ENCODE data around the gene CCDC34. TPM values are rescaled to one million over a fixed set of nuclear protein-coding genes. Genes with fewer than 3 reads are reported as not detected.

CCDC34 gene
- total RNA-seq, 1 donor from 2014 or later: 5.6 TPM

DNA sequence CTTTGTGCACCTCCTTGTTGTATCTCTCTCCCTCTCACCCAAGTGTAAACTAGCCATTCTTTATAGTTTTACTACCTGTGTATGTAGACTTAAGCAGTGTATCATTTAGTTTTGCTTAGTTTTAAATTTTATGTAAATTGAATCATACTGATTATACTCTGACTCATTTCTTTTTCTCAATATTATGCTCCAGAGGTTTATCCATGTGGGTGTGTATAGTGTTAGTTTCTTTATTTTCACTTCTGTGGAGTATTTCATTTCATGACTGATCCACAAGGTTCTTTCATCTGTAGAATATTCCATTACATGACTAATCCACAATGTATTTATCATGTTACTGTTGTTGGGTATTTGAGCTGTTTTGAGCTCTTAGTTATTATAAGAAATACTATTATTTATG is 62.0 kb downstream of the CCDC34 start:
- H3K36me3 ChIP-seq (ENCODE audit: control insufficient read depth, insufficient read depth, low read length): no peaks in the 10 kb centered on the region
- TF ChIP-seq, protein P1, sequence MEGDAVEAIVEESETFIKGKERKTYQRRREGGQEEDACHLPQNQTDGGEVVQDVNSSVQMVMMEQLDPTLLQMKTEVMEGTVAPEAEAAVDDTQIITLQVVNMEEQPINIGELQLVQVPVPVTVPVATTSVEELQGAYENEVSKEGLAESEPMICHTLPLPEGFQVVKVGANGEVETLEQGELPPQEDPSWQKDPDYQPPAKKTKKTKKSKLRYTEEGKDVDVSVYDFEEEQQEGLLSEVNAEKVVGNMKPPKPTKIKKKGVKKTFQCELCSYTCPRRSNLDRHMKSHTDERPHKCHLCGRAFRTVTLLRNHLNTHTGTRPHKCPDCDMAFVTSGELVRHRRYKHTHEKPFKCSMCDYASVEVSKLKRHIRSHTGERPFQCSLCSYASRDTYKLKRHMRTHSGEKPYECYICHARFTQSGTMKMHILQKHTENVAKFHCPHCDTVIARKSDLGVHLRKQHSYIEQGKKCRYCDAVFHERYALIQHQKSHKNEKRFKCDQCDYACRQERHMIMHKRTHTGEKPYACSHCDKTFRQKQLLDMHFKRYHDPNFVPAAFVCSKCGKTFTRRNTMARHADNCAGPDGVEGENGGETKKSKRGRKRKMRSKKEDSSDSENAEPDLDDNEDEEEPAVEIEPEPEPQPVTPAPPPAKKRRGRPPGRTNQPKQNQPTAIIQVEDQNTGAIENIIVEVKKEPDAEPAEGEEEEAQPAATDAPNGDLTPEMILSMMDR (IDR thresholded peaks at IDR 0.05; ENCODE audit: insufficient read depth, low read length, poor library complexity, severe bottlenecking): no peak
- H3K4me3 ChIP-seq (ENCODE audit: low read depth, low read length): no peak overlapping the region
- DNase-seq (ENCODE audit: low read depth): no peak
- no peaks in the 10 kb centered on the region for H3K27me3 ChIP-seq (ENCODE audit: control insufficient read depth, insufficient read depth, low read length)

DNA sequence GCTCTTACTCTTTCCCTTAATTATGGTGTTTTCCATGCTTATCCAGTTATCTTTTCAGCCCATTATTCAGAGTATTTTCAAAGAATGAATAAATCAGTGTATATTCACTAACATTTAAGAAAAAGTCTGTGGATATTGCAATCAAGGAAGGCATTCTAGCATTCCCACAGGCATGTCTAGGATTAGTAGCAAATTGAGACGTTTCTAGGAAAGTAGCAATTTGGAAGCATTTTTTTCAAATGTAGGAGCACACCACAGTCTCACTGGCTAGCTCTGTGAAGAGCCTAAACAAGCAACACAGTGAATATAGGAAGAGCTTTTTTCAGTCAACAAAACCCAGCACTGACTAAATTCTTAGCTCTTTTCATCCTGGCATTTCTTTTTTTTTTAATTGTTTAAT is 65.4 kb downstream of the CCDC34 start:
- TF ChIP-seq, protein P1 (IDR thresholded peaks at IDR 0.05; ENCODE audit: insufficient read depth, low read length, poor library complexity, severe bottlenecking): no peak
- no peaks in the 10 kb centered on the region for H3K27me3 ChIP-seq (ENCODE audit: control insufficient read depth, insufficient read depth, low read length)
- no peak overlapping the region for H3K4me3 ChIP-seq (ENCODE audit: low read depth, low read length)
- no peak for DNase-seq (ENCODE audit: low read depth)
- no peaks in the 10 kb centered on the region for H3K36me3 ChIP-seq (ENCODE audit: control insufficient read depth, insufficient read depth, low read length)

DNA sequence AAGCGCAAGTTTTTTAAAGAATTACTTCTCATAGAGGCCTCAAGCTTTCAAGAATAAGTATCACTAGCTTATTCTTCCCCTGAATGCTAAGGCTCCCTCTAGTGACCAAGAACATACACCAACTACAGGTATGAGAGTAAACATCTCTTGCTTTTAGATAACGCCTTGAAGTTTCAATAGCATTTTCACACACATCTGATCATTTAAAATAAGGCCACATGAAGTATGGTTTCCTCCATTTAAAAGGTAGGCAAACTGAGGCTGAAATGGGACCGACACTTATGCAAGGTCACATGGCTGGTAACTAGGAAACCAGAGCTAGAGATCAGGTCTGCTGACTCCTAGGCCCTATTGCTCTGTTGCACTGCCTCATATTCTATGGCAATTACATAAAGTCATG is 66.5 kb downstream of the CCDC34 start:
- DNase-seq (ENCODE audit: low read depth): peak; percentile 25

GRCh38 chr11:27295928-27296327 is 67.1 kb downstream of the CCDC34 start:
- no peak overlapping the region for H3K4me3 ChIP-seq (ENCODE audit: low read depth, low read length)
- no peak for DNase-seq (ENCODE audit: low read depth)
- H3K27me3 ChIP-seq (ENCODE audit: control insufficient read depth, insufficient read depth, low read length): no peaks in the 10 kb centered on the region

More for the DNA sequence above, 66.5 kb downstream of the CCDC34 start:
- Histone ChIP-seq H3K4me3 (ENCODE audit: low read depth, low read length) (no peak overlapping the region), H3K36me3 (ENCODE audit: control insufficient read depth, insufficient read depth, low read length) (no peaks in the 10 kb centered on the region), H3K27me3 (ENCODE audit: control insufficient read depth, insufficient read depth, low read length) (no peaks in the 10 kb centered on the region)
- TF ChIP-seq, protein P1 (IDR thresholded peaks at IDR 0.05; ENCODE audit: insufficient read depth, low read length, poor library complexity, severe bottlenecking): peak; percentile 72

GRCh38 chr11:27294654-27295053 is 68.4 kb downstream of the CCDC34 start:
- DNase-seq (ENCODE audit: low read depth): no peak
- Histone ChIP-seq H3K27me3 (ENCODE audit: control insufficient read depth, insufficient read depth, low read length) (no peaks in the 10 kb centered on the region), H3K4me3 (ENCODE audit: low read depth, low read length) (no peak overlapping the region), H3K36me3 (ENCODE audit: control insufficient read depth, insufficient read depth, low read length) (no peaks in the 10 kb centered on the region)
- TF ChIP-seq, protein P1 (IDR thresholded peaks at IDR 0.05; ENCODE audit: insufficient read depth, low read length, poor library complexity, severe bottlenecking): no peak

More at GRCh38 chr11:27295928-27296327, 67.1 kb downstream of the CCDC34 start:
- TF ChIP-seq, protein P1 (IDR thresholded peaks at IDR 0.05; ENCODE audit: insufficient read depth, low read length, poor library complexity, severe bottlenecking): no peak
- no peaks in the 10 kb centered on the region for H3K36me3 ChIP-seq (ENCODE audit: control insufficient read depth, insufficient read depth, low read length)

All from kidney epithelial cell (primary cell).